ENCODE measurements around the gene MX2. TPM values are rescaled to one million over a fixed set of nuclear protein-coding genes. Genes with fewer than 3 reads are reported as not detected.

MX2 gene
- total and polyA plus RNA-seq, 2 of the 8 experiments (the other 6 are each of a cell fraction or from before 2014, with no cell fraction given) = 3.1 to 8.9 TPM

DNA sequence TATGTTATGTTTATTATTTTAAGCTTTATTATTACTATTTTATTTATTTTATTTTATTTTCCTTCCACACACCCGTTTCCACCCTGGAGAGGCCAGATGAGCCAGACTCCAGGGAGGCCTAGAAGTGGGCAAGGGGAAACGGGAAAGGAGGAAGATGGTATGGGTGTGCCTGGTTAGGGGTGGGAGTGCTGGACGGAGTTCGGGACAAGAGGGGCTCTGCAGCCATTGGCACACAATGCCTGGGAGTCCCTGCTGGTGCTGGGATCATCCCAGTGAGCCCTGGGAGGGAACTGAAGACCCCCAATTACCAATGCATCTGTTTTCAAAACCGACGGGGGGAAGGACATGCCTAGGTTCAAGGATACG, 63.7 kb downstream of the MX2 start:
- Histone ChIP-seq H3K36me3 (ENCODE audit: control insufficient read depth in 2 of 4, insufficient read depth in 4 of 4, low read length in 3 of 4) (no peaks in the 10 kb centered on the region), H4K5ac (ENCODE audit: insufficient read length, low read depth, low read length) (no peak overlapping the region), H3K18ac (ENCODE audit: extremely low read depth, low read length) (peak overlapping the region; percentile 78), H2BK120ac (replicated peaks; ENCODE audit: low read depth, low read length) (no peak overlapping the region), H3K79me1 (ENCODE audit: low read depth, low read length) (no peaks in the 10 kb centered on the region), H2AFZ (ENCODE audit: low read length) (peak overlapping the region; percentile 97), H3K56ac (replicated peaks; ENCODE audit: insufficient read length, low read depth, low read length) (no peak overlapping the region), H3K23me2 (ENCODE audit: low read depth, low read length) (peaks cover 7% of the 10 kb centered on the region; the same call in 1 of the 2 replicates), H3K4ac (replicated peaks; ENCODE audit: insufficient read length, low read depth, low read length) (no peak overlapping the region), H2AK5ac (ENCODE audit: low read depth, low read length) (no peak overlapping the region), H3K23ac (ENCODE audit: insufficient read length) (no peak overlapping the region), H2BK15ac (ENCODE audit: low read length) (0 out of 2 replicates have a peak overlapping the region, but pooled peaks have one; percentile 61), H3K4me1 (replicated peaks in 1 of 4; ENCODE audit: control insufficient read depth in 3 of 4, insufficient read depth in 4 of 4, low read length in 3 of 4) (peaks cover 0 to 5% (median 2%) of the 10 kb centered on the region in 4 experiments; a peak in 3 of 7 replicates), H3K4me2 (ENCODE audit: insufficient read depth in 1 of 2, low read depth in 2 of 2, low read length in 2 of 2) (peak overlapping the region; percentile 60 to 89), H2BK20ac (ENCODE audit: low read length) (0 out of 2 replicates have a peak overlapping the region, but pooled peaks have one; percentile 3), H3K14ac (ENCODE audit: insufficient read length) (no peak overlapping the region), H4K8ac (ENCODE audit: extremely low read depth, insufficient read depth, low read length) (peak overlapping the region; percentile 80; the same call in 1 of the 2 replicates), H3K9ac (replicated peaks in 1 of 4; ENCODE audit: extremely low read depth in 1 of 4, low read depth in 3 of 4, low read length in 3 of 4) (no peak overlapping the region; a peak in 1 of 7 replicates), H3K27me3 (replicated peaks in 1 of 4; ENCODE audit: control insufficient read depth in 3 of 4, extremely low read depth in 1 of 4, insufficient read depth in 3 of 4, low read length in 3 of 4) (peaks cover 5 to 33% (median 24%) of the 10 kb centered on the region in 4 experiments), H4K91ac (replicated peaks; ENCODE audit: insufficient read length, low read length) (peak overlapping the region; percentile 36), H3K4me3 (ENCODE audit: extremely low read depth in 1 of 4, insufficient read depth in 2 of 4, low read depth in 3 of 4, low read length in 4 of 4) (peak overlapping the region; percentile 24 to 66 (median 58)), H4K20me1 (replicated peaks in 1 of 2; ENCODE audit: control insufficient read depth in 1 of 2, insufficient read depth in 2 of 2, low read length in 2 of 2) (no peaks in the 10 kb centered on the region), H2BK12ac (ENCODE audit: low read depth, low read length) (peak overlapping the region; percentile 33; the same call in 1 of the 2 replicates), H3K9me3 (ENCODE audit: insufficient read depth in 2 of 2, low read depth in 1 of 2, low read length in 1 of 2) (no peaks in the 10 kb centered on the region), H3K79me2 (ENCODE audit: control insufficient read depth in 1 of 2, insufficient read depth in 2 of 2, low read length in 2 of 2) (no peaks in the 10 kb centered on the region), H3K27ac (ENCODE audit: low read depth, low read length) (no peak overlapping the region), H2BK5ac (ENCODE audit: low read depth, low read length) (no peak overlapping the region)
- DNase-seq (ENCODE audit: low read depth in 1 of 2, low spot score in 2 of 2) = peak in 1 of 2 experiments; percentile 37
- ChIA-PET POLR2A (ENCODE audit: partially characterized antibody) (interaction anchor here (1.1 kb wide), 1 partner anchor 33 kb away, joined by 3 read pairs; no protein-coding TSS in a partner anchor), CTCF (ENCODE audit: partially characterized antibody) (interaction anchor here (4.4 kb wide), 1 partner anchor 14 kb away, joined by 20 read pairs; no protein-coding TSS in a partner anchor)
- 49% methylated on average over 7 of the region's 7 CpGs; no CpG with 5 or more reads in 1 of the 2 experiments for WGBS, 2 experiments (ENCODE audit: extremely low coverage in 1 of 2, insufficient coverage in 1 of 2, insufficient read length in 1 of 2, insufficient replicate concordance in 2 of 2, low coverage in 1 of 2, low lambda C conversion rate in 2 of 2, missing lambda C conversion rate in 1 of 2)
- no peak for FAIRE-seq
- no peak for TF ChIP-seq CBX5 (IDR thresholded peaks at IDR 0.05; ENCODE audit: low read depth, low read length)
- TF ChIP-seq, protein P1, sequence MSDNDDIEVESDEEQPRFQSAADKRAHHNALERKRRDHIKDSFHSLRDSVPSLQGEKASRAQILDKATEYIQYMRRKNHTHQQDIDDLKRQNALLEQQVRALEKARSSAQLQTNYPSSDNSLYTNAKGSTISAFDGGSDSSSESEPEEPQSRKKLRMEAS (IDR thresholded peaks at IDR 0.05) = no peak
- no peak for TF ChIP-seq RNF2 (IDR thresholded peaks at IDR 0.05; ENCODE audit: borderline replicate concordance, low read depth, low read length, missing control alignments, poor library complexity, severe bottlenecking)
- no peak for TF ChIP-seq TBP (IDR thresholded peaks at IDR 0.05; ENCODE audit: low read depth, low read length)
- no peak for TF ChIP-seq POU5F1 (IDR thresholded peaks at IDR 0.05; ENCODE audit: low read depth, low read length)
- TF ChIP-seq CREB1 (IDR thresholded peaks at IDR 0.05) = no peak
- no peak for TF ChIP-seq SAP30 (IDR thresholded peaks at IDR 0.05; ENCODE audit: insufficient read depth, insufficient replicate concordance, low read length)
- TF ChIP-seq SRF (IDR thresholded peaks at IDR 0.05; ENCODE audit: low read depth, low read length) = no peak
- TF ChIP-seq BCL11A (IDR thresholded peaks at IDR 0.05; ENCODE audit: low read depth in 2 of 2, low read length in 2 of 2) = no peak
- no peak for TF ChIP-seq TCF12 (IDR thresholded peaks at IDR 0.05; ENCODE audit: low read depth, low read length)
- TF ChIP-seq HDAC2 (IDR thresholded peaks at IDR 0.05; ENCODE audit: borderline replicate concordance in 1 of 2, low read depth in 2 of 2, low read length in 2 of 2) = no peak
- TF ChIP-seq ZNF274 (IDR thresholded peaks at IDR 0.05; ENCODE audit: borderline replicate concordance, extremely low read depth, low read length) = no peak
